HFFc6 (cell line): ENCODE results near the gene SLC9A7. TPM values are rescaled to one million over a fixed set of nuclear protein-coding genes. Genes with fewer than 3 reads are reported as not detected.

Experiments
- DNase-seq: peaks from one replicate; pipeline ENCODE4 v3.0.0-alpha.2; 2018
- H3K27ac Mint-ChIP-seq: 2 replicates; pipeline ENCODE4 v1.8.0; 2020; ENCODE audit warnings: mild to moderate bottlenecking, mixed read lengths
- H3K27me3 Mint-ChIP-seq: 2 replicates; pipeline ENCODE4 v1.8.0; 2021; ENCODE audit warnings: mild to moderate bottlenecking, moderate library complexity, mixed read lengths; ENCODE audit not compliant: insufficient read depth
- H3K36me3 Mint-ChIP-seq: 2 replicates; pipeline ENCODE4 v1.8.0; 2021; ENCODE audit warnings: low read depth, mixed read lengths
- H3K4me1 Mint-ChIP-seq: 2 replicates; pipeline ENCODE4 v1.8.0; 2020; ENCODE audit warnings: low read depth, mixed read lengths
- H3K4me3 Mint-ChIP-seq: 2 replicates; pipeline ENCODE4 v1.8.0; 2020; ENCODE audit warnings: mild to moderate bottlenecking, moderate library complexity, mixed read lengths
- H3K9me3 Mint-ChIP-seq: 2 replicates; pipeline ENCODE4 v1.8.0; 2020; ENCODE audit warnings: mild to moderate bottlenecking, mixed read lengths
- CTCF ChIP-seq: fragments of 200-600 bp; sonication (generic); IDR thresholded peaks from 2 replicates; pipeline ENCODE4 v1.5.0; 2021; ENCODE audit warnings: antibody characterized with exemption, mild to moderate bottlenecking
- total RNA-seq, 6 experiments: library from RNA; stranded (reverse); fragmentation: NEBNext Ultra II Directional; extraction: Animal tissue kit (Norgen Biotek cat#: 25700); gene quantifications; 2 replicates in 1 of 6; 3 replicates in 5 of 6; pipeline ENCODE4 v1.2.3, GENCODE V29; 2021

The SLC9A7 gene
- total RNA-seq, 6 experiments from 2014 or later, result 41.8 to 54.1 (median 45.7) TPM

GRCh38 chrX:46712764-46713163, 46.2 kb downstream of the SLC9A7 start:
- DNase-seq, result no peak
- no peak for TF ChIP-seq CTCF
- 0 out of 2 replicates have a peak, but pooled peaks cover 4% of the 10 kb centered on the region for H3K36me3 Mint-ChIP-seq
- peaks cover 46% of the 10 kb centered on the region for H3K4me1 Mint-ChIP-seq
- H3K9me3 Mint-ChIP-seq, result no peaks in the 10 kb centered on the region
- no peaks in the 10 kb centered on the region for H3K27me3 Mint-ChIP-seq
- H3K4me3 Mint-ChIP-seq, result no peak overlapping the region
- H3K27ac Mint-ChIP-seq, result no peak overlapping the region

DNA sequence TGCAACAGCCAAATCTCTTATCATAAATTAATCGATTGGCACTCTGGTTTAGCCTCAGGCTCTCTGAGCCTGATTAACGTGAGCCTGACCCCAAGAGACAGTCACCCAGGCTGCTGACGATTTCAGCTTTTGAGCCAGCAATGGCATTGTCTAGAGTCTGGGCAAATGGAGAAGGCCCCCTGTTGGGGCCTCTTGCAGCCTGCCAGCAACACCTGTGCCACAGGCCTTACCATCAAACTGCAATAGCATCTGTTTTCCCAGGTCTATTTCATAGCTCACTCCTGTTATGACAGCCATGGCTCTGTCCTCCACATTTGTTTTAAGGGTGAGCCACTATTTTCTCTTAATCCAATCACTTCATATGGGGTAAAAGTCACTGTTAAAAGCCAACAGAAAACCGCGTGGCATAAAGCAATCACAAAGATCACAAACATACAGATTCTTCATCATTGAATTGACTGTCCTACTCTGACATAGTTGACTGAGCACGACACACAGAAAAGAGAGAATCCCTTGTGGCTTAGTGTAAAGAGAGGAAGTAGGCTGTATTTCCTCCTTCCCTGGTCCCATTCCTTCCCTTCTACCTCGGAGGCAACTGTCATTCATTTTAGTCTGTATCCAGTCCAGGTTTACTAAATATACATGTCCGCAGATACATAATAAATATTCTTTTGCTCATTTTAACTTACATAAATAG, 47.8 kb downstream of the SLC9A7 start:
- Mint-ChIP-seq H3K4me3 (no peak overlapping the region), H3K4me1 (peaks cover 46% of the 10 kb centered on the region), H3K36me3 (0 out of 2 replicates have a peak, but pooled peaks cover 4% of the 10 kb centered on the region), H3K9me3 (no peaks in the 10 kb centered on the region), H3K27ac (no peak overlapping the region; the same call in 1 of the 2 replicates), H3K27me3 (no peaks in the 10 kb centered on the region)
- DNase-seq, result no peak
- no peak for TF ChIP-seq CTCF

DNA sequence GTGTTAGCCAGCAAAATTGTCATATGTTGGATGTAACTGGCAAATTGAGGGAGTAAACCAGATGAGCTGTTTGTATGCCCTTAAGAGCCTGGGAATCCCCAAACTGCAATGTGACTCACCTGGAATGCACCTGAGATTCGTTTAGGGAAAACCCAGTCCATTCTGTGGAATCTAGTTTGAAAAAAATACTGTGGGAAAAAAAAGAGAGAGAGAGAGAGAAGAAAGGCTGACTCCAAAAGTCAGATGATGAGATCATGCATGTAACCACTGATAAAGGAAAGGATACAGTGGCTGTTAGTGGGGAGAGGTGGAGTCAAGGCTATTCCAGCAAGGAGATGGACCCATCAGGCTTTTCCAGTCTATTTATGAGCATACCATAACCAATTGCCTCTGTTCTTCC, 48.5 kb downstream of the SLC9A7 start:
- Mint-ChIP-seq H3K4me3 (no peak overlapping the region), H3K36me3 (0 out of 2 replicates have a peak, but pooled peaks cover 4% of the 10 kb centered on the region), H3K4me1 (peaks cover 50% of the 10 kb centered on the region), H3K9me3 (no peaks in the 10 kb centered on the region), H3K27ac (peak overlapping the region; percentile 66), H3K27me3 (no peaks in the 10 kb centered on the region)
- no peak for TF ChIP-seq CTCF
- DNase-seq, result peak; percentile 18

DNA sequence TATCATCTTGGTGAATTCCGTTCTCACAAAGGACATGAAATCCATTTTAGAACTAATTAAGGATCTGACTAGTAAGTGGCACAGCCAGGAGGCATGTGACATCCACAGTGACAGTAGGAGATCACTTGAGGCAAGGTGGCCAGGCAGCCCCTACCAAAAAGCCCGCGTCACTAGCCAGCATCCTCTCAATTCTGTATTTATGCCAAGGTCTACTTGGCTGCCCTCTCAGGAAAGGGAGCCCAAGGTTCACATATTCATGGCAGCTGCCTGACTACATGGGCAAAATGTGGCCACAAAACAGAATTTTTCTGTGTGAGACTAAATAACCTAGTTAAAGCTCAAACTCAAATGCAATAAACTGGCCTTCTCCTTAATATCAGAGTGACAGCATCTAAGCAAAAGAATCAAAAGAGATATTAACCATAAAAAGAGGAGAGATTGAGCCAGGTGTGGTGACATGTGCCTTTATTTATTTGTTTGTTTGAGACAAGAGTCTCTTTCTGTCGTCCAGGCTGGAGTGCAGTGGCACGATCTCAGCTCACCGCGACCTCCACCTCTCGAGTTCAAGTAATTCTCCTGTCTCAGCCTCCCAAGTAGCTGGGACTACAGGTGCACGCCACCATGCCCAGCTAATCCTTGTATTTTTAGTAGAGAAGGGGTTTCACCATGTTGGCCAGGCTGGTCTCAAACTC, 51.5 kb downstream of the SLC9A7 start:
- 0 out of 2 replicates have a peak, but pooled peaks cover 4% of the 10 kb centered on the region for H3K36me3 Mint-ChIP-seq
- no peaks in the 10 kb centered on the region for H3K9me3 Mint-ChIP-seq
- H3K27ac Mint-ChIP-seq, result no peak overlapping the region
- no peak for DNase-seq
- peaks cover 50% of the 10 kb centered on the region for H3K4me1 Mint-ChIP-seq
- no peak for TF ChIP-seq CTCF
- no peak overlapping the region for H3K4me3 Mint-ChIP-seq
- no peaks in the 10 kb centered on the region for H3K27me3 Mint-ChIP-seq

- H3K27ac Mint-ChIP-seq, result peak overlapping the region; percentile 68
- no peaks in the 10 kb centered on the region for H3K27me3 Mint-ChIP-seq
- H3K9me3 Mint-ChIP-seq, result no peaks in the 10 kb centered on the region
- H3K36me3 Mint-ChIP-seq, result peaks cover 7% of the 10 kb centered on the region; the same call in 1 of the 2 replicates
- TF ChIP-seq CTCF, result no peak
- no peak overlapping the region for H3K4me3 Mint-ChIP-seq
- H3K4me1 Mint-ChIP-seq, result peaks cover 24% of the 10 kb centered on the region
- peak; percentile 21 for DNase-seq
Observed at GRCh38 chrX:46704767-46705386, 54.0 kb downstream of the SLC9A7 start.
